COR-L47 (cell line): ENCODE results near the gene BBS9.

ENCODE experiments used
- DNase-seq: peaks from one replicate; lab custom pipeline; 2025; lab: John Stamatoyannopoulos, UW

BBS9 gene

DNA sequence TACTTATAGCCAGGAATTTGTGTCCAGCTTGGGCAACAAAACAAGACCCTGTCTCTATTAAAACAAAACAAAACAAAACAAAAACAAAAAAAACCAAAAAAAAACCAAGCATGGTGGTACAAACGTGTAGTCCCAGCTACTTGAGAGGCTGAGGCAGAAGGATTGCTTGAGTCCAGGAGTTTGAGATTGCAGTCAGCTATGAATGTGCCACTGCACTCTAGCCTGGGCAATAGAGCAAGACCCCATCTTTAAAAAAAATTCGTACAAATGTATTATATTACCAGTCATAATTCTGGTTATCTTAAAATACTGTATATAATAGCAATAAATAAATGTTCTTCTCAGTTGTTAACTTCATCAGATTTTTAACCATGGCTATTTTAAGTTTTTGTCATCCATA is 2.3 kb upstream of the BBS9 start:
- no peak for DNase-seq

DNA sequence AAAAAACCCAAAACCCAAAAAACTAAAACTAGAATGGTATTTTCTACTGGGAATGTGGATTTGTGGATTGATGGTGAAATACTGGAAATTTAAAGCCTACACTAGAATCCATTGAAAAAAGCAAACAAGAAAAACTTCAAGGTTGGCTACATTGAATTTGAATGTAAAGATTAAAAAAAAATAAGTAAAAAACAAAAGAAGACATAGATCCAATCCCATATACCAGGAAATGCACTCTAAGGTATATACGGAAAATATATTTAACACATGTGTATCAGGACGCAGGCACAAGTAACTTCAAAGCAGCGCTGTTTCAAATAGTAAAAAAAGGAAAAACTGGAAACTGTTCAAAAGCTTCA is 754 bp upstream of the BBS9 start:
- DNase-seq = no peak

DNA sequence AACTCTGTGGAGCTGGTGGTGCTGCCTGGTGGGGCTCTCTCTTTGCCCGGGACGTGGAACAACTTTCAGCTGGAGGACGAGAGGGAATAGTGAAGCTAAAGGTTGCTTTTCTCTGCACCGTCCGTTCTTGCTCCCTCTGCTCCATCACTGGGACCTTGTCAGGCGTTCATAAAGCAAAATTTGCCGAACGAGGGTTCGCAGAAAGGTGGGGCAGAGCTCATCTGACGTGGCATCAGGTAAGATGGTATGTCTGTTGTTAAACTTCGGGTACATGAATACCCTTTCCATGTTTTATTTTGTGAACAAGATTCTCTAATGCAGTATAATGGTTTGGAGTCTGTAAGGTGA is 416 bp downstream of the BBS9 start:
- no peak for DNase-seq

DNA sequence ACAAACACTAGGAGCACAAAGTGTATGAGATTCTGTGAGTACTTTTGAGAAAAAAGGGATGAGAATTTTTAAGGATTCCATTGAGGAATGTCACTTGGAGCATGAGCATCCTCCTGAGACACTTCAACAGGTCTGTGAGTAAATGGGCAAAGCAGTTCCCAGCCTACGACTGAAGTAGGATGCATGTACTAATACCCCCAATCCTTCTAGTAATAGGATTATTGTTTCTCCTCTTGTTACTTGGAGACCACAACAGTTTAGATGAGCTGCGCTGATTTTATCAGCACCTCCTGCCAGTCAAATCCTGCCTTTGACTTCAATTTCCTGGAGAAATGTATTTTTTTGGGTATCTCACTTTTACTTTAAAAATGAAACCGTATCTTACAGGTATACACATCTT is 820 bp downstream of the BBS9 start:
- no peak for DNase-seq

DNA sequence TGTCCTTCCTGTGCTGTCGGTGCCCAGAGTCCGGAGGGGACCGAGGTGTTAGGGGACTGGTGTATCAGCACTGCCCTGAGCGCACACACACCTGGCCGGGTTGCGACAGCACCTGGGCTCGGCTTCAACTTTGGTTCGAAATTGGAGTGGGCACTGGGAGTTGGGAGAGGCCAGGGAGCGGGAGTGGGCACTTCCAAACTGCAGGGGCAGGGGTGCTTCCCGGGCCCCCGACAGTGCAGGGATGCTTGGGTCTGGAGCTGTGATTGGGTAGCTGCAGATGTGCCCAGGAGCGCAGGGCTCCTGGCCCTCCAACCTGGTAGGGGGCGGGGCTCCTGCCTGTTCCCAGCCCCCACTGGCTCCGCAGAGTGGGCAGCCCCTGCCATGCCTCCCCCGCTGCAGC is 7.7 kb downstream of the BBS9 start:
- no peak for DNase-seq

DNA sequence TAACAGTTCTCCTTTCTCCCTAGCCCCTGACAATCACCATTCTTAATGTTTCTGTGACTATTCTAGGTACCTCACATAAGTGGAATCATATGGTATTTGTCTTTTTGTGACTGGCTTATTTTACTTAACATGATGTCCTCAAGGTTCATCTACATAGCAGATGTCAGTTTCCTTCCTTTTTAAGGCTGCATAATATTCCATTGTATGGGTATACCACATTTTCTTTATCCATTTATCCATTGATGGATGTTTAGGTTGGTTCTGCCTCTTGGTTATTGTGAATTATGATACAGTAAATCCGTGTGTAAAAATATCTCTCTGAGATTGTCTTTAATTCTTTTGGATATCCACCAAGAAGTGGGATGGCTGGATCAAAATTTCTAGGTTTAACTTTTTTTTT is 13.2 kb downstream of the BBS9 start:
- no peak for DNase-seq

DNA sequence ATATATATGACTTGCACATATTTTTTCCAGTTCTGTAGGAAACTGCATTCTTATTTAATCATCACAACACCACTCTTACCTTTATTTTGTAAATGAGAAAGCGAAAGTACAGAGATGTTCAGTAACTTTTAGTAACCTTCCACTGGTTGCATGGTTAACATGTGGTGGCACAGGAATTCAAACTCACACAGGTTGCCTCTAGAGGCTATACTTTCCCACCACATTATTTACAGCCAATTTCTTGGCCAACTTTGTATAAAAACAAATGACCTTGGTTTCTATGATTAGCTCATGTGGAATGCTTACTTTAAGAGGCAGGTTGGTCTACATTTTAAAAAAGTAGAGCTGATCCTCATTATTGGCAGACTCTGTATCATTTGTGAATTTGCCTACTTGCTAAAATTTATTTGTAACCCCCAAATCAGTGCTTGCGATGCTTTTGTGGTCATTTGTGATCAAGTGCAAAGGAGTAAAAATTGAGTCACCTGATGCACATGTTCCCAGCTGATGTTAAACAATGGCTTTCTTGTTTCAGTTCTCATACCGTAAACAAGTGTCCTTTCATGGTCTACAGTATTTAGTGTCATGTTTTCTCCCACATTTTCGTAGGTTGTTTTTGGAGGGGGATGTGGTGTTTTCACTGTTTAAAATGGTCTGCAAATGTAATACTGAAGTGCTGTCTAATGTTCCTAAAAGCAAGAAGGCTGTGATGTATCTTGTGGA is 14.8 kb downstream of the BBS9 start:
- DNase-seq = no peak

DNA sequence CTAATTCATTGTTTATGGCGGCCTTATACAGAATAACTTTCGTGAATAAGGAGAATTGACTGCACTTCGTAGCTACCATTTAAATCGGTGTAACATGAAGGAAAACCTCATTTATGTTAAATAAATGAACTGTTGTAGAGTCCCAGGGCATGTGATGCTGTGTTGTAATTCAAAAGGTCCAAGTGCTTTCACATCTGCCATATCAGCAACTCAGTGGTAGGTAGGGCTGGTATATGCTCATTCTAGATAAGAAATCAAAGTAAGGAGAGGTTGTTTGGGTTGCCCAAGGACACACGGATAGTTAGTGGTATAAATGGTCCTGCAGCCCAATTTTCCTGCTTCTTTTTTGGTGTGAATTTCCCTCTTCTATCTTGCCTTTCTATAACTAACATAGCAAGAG is 15.8 kb downstream of the BBS9 start:
- no peak for DNase-seq

DNA sequence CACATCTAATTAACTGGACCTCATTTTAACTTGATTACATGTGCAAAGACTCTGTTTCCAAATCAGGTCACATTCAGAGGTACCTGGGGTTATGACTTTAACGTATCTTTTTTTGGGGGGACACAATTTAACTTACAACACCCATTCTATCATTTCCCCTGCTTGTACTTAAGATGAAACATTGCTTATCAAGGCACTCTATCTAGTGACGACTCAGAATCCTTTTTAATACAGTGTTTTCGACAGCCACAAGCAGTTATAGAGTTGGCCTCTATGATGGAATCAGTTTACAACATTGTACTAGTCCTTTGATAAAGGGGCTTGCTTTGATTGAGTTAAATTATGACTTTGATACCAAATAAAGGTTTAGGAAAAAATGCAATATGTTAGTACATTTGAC is 22.7 kb downstream of the BBS9 start:
- DNase-seq = no peak

DNA sequence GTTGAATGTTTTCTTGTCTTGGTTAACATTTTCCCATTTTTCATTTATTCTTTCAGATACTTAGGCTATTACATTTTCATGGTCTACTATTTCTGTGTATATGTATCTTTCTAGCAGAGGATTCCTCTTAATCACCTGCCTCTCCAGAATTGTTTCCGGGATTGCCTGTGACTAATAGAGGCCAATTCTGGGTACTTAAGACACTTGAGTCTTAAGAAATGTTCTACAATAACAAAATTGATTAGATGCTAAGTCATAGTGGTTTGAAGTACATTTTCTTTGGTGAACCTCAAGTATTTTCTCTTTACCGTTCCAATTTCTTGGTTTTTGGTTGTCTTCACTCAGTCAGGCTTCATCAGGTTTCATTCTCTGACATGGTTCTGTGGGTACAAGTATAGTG is 26.4 kb downstream of the BBS9 start:
- DNase-seq = no peak

DNA sequence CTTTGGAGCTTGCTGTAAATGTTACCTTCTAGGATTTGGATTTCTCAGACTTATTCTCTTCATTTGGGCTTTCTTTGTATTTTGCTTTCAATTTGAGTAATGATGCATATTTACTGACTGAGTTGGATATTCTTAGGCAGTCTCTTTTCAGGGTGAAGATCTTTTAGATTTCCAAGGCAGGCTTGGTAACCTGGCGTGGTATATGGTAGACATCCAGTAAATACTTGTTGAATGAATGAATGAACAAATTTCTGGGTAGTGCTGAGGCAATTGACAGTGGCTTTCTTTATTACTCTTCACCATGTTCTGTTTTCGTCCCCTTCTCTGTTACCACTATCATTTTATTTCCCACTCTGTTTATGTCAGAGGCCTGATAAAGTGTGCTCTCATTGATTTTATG is 27.1 kb downstream of the BBS9 start:
- DNase-seq = no peak

DNA sequence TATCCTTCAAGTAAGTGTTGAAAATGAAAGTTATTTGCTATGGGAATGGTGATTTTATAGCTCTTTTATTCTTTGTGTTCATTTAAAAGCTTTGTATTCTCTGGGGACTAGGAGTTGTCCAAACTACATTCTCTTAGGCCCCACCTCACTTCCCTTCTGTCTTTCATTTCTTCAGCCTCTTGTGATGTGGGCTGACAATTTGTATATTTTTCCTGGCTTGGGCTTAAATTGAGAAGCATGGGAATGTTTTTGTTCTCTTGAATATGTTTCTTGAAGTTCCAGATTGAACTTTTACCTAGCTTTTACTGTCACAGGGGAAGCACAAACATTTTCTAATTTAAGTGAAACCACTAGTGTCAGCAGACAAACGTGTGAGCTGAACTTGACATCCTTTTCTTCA is 27.9 kb downstream of the BBS9 start:
- no peak for DNase-seq

DNA sequence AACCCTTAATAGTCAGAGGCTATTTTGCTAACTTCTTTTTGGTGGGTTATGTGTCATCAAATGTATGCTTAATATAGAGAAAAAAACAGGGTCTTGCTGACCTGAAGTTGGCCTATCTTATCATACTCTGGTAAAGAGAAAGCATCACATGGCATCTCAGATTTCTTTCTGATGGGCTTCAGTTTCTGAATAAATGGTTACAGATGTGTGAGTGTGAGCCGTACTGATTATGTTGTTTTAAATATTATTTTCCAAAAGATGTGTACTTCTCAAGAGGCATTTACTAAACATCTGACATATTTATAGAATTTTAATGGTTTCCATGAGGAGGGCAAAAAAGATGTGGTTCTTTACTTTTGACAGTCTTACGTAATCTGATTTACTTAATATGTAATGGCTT is 28.4 kb downstream of the BBS9 start:
- no peak for DNase-seq

DNA sequence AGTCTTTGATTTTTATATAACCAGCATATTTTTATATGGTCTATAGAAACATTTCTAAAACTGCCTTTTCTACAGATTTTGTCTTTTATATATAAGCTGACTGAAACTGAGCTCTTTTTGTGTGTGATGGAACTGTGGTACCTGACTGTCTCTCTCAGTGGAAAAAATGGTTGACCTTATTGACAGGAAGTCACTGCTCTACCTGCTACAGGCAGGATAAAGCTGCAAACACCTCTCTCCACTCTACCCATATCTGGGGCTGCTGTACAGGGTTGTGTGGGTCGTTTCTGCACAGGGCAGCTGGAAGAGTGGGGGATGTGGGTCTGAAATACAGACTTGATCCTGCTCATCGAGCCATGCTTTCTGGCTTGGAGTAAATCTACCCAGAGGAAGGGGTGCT is 48.5 kb downstream of the BBS9 start:
- DNase-seq = no peak

DNA sequence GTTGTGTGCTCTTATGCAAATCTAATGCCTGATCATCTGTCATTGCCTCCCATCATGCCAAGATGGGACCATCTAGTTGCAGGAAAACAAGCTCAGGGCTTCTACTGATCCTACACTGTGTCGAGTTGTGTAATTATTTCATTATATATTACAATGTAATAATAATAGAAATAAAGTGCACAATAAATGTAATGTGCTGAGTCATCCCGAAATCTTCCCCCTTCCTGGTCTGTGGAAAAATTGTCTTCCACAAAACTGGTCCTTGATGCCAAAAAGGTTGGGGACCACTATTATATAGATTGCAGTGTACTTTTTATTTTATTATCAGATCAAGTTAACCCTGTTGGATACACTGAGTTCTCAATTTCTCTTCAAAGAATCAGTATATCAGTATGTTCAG is 50.2 kb downstream of the BBS9 start:
- no peak for DNase-seq

DNA sequence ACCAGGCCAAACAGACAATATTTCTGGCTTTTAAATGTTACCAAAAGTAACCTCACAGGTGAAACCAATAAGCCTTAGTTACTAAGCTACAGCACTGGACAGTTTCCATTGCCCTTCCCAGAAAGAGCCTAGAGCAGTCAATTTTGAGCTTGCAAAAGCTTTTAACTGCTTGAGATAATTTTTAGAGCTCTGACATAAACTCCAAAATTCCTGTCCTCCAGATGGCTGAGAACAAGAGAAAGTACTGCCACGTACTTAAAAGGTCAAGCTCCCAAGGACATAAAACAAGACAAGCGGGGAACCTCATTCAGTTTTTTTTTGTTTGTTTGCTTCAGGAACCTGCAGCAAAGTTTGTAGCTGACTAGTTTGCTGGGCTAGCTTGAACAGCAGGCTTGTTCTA is 54.1 kb downstream of the BBS9 start:
- DNase-seq = no peak

DNA sequence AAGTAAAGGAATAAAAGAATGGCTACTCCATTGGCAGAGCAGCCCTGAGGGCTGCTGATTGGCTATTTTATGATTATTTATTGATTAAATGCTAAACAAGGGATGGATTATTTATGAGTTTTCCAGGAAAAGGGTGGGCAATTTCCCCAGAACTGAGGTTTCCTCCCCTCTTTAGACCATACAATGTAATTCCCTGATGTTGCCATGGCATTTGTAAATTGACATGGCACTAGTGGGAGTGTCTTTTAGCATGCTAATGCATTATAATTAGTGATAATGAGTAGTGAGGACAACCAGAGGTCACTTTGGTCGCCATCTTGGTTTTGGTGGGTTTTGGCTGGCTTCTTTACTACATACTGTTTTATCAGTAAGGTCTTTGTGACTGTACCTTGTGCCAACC is 55.5 kb downstream of the BBS9 start:
- no peak for DNase-seq

DNA sequence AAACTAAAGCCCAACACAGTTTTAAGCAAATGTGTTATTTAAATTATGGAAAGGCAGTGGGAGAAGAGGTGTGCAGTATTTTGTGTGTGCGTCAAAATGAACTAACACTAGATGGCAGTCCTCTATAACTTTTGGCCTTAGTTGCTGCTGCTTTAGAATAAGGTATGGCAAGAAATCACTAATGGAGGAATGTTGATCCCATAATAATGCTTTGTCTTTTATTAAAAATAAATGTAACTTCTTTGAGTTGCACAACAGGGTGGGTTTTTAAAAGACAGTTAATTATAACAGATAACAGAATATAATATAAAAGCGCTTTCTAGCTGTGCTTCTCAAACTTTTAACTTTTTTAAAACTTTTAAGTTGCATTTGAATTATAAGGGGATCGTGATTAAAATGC is 56.4 kb downstream of the BBS9 start:
- DNase-seq = peak; percentile 9

DNA sequence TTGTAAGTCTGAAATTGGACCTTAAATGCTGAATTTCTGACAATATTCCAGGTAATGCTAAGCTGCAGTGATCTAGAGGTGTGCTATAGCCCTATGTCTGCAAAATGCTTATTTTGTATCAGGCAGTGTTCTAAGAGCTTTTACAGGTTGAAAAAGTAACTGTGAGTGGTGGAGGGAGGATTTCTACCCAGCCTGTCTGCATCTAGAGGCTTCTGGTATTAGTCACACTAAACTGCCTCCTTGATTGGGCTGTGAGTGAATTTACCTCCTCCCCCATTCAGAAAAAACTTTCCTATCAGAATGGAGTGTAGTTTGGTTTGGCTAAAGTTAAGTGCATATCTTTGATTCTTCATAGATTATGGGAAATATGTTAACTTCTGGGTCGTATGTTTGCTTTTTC is 56.8 kb downstream of the BBS9 start:
- DNase-seq = no peak

DNA sequence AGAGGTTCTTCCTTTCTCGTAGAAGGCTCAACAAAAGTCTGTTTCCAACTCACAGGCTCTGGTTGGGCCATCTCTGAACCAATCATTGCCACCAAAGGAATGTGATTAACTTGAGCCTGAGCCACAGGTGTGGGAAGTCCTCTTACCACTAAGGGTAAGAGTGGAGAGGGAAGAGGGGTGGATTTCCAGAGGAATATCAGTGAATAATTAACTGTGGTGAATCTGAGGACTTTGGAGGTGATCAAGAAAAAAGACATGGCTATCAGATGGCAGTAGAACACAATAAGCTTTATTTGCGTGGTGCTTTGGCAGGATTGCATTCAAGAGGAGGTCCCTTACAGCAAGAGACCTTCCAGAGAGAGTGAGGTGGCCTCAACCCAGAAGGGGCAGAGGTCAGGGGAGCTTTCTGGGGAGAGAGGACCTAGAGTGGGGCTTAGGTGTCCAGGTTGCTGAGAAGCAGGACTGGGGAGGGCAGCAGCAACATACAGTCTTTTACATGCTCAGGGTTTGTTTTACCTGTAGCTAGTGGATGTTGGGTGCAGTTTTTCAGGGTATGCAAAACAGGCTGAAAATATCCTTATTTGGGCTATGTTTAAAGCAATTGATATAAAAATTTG is 61.4 kb downstream of the BBS9 start:
- no peak for DNase-seq

DNA sequence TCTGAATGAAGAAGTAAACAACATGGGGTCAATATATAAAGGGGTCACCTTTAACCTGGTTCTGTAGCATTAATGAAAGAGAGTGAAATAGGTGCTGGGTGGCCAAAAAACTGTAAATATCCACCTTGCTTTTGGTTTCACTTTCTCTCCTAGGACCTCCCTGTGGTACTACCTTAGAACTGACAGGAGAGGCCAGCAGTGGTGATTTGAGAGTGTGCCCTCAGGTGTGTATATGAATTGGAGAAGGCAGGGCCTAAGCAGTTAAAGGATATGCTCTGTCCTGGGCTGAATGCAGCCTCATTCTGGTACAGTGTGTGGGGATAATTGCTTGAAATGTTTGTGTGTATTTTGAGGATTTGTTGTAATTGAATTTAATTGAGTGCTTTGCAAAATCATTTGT is 62.0 kb downstream of the BBS9 start:
- DNase-seq = peak; percentile 4

DNA sequence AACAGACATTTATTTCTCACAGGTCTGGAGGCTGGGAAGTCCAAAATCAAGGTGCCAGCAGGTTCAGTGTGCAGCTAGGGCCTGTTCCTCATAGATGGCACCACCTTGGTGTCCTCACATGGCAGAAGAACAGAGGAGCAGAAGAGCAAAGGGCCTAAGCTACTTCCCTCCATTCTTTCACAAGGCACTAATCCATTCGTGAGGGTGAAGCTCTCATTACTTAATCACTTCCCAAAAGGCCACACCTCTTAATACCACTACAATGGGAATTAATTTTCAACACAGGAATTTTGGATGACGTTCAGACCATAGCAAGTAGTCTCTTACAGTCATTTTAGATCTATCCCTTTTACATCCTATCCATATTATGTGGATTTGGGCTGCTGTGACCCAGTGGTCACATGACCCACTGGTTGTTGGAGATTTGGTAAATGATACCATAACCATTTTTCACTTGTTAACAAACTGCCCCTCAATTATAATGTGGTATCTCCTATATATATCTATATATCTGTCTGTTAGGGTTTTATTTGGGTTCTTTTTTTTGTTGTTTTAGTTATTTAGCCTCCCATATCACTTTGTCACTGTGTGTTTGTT is 63.4 kb downstream of the BBS9 start:
- DNase-seq = no peak

DNA sequence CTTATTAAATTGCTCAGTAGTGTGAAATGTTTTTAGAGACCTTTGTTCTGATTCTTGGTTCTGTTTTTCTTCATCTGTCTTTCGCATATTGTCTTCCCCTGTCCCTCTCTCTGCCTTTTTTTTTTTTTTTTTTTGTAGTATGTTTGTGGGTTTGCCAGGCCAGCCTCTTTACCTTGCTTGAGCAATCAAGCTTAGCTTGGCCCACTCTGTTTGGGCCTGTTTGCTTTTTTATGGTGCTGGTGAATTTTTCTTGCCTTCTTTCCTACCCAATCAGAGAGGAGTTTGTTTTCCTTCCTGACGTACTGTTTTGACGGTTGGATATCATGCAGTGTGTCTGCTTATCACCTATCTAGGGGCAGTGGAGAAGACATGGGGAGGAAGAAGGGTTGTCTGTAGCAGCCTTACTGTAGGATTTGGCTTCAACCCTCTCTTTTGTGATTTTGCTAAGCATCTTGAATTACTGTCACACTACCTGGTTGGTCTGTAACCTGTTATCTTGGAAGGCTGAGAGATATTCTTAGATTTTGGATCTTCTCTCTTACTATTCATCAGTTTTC is 64.0 kb downstream of the BBS9 start:
- DNase-seq = no peak

DNA sequence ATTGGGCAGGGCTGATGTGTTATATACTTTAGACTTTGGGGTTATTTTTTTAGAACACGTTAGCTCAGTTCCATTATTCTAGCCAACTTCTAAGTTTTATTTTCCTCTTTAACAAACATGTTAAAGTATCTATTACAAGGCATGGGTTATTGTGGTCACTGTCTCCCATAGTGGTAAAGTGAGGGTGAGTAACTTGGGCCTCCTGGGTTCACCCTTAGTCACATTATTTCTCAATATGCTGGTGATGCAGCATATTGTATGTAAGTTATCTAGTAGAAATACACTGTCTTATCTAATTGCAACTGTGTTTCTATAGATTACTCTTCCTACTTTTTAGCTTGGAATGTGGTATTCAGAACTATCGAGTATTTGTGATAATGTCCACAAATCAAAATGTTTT is 65.9 kb downstream of the BBS9 start:
- DNase-seq = no peak
